Subcutaneous adipose tissue (tissue), 4 donors: ENCODE data around the gene SELENOP. TPM values are rescaled to one million over a fixed set of nuclear protein-coding genes. Genes with fewer than 3 reads are reported as not detected.

ENCODE experiments used
- total RNA-seq, 4 donors: library from RNA; depleted of rRNA; stranded (reverse); fragments of >200 nt; gene quantifications; one replicate each; pipeline ENCODE4 v1.1.0, GENCODE V29; 2016
- TF ChIP-seq, protein P1 (sequence below): fragments of 450-650 bp; IDR thresholded peaks from one replicate; pipeline ENCODE4 v1.5.1; 2016; ENCODE audit warnings: low read depth, mild to moderate bottlenecking, control low read depth, antibody characterized with exemption, moderate library complexity

SELENOP gene
- total RNA-seq, 4 donors from 2014 or later, result 602 to 1,986 (median 1,436) TPM

- TF ChIP-seq, protein P1, sequence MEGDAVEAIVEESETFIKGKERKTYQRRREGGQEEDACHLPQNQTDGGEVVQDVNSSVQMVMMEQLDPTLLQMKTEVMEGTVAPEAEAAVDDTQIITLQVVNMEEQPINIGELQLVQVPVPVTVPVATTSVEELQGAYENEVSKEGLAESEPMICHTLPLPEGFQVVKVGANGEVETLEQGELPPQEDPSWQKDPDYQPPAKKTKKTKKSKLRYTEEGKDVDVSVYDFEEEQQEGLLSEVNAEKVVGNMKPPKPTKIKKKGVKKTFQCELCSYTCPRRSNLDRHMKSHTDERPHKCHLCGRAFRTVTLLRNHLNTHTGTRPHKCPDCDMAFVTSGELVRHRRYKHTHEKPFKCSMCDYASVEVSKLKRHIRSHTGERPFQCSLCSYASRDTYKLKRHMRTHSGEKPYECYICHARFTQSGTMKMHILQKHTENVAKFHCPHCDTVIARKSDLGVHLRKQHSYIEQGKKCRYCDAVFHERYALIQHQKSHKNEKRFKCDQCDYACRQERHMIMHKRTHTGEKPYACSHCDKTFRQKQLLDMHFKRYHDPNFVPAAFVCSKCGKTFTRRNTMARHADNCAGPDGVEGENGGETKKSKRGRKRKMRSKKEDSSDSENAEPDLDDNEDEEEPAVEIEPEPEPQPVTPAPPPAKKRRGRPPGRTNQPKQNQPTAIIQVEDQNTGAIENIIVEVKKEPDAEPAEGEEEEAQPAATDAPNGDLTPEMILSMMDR, result no peak
Measured at GRCh38 chr5:42837601-42838000, 25.9 kb upstream of the SELENOP start.

DNA sequence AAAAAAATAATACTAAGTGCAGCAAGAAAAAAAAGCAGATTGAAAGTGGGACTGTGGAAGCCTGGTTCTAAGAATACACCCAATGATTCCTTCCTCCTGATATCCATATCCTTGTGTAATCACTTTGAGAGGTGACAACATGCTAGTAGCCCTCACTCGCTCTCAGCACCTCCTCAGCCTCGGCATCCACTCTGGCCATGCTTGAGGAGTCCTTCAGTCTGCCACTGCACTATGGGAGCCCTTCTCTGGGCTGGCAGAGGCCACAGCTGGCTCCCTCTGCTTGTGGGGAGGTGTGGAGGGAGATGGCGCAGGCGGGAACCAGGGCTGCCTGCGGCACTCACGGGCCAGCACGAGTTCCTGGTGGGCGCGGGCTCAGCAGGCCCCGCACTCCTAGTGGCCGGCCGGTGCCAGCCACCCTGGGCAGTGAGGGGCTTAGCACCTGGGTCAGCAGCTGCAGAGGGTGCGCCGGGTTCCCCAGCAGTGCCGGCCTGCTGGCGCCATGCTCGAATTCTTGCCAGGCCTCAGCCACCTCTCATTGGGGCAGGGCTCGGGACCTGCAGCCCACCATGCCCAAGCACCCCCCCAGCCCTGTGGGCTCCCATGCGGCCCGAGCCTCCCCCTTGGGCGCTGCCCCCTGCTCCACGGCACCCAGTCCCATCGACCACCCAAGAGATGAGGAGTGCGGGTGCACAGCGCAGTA is 24.5 kb upstream of the SELENOP start:
- TF ChIP-seq, protein P1, result no peak

- TF ChIP-seq, protein P1, result no peak
Measured at GRCh38 chr5:42832060-42832459, 20.4 kb upstream of the SELENOP start.

- TF ChIP-seq, protein P1, result no peak
Measured at GRCh38 chr5:42830924-42831323, 19.2 kb upstream of the SELENOP start.

- TF ChIP-seq, protein P1, result no peak
Measured at GRCh38 chr5:42828671-42829070, 17.0 kb upstream of the SELENOP start.

GRCh38 chr5:42826757-42827515 is 15.2 kb upstream of the SELENOP start:
- TF ChIP-seq, protein P1, result no peak

DNA sequence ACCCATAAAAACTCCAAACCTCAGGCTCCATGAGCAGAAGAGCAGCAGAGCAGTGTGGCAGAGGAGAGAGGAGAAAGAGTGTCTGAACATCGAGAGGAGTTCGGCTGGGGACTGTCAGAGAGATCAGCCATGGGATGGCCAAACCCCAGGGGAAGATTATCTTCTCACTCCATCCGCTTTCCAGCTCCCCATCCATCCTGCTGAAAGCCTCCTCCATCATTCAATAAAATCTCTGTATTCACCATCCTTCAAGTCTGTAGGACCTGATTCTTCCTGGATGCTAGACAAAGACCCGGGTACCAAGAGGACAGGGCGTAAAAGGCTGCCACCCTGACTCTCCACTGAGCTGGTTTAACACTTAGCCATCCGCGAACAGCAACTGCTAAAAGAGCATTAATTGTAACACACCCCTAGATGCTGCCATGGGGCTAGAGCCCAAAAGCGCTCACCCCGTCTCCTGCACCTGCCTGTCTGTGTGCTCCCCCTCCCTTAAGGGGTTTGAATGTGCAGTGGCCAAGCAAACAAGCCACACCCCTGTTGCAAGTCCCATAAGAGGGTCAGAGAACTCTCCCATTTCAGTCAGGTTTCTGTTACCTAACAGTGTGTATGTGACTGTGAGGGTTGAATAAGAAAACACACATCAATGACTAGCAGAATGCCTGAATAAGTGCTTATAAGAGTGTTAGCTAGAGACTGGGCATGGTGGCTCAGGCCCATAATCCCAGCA is 13.9 kb upstream of the SELENOP start:
- TF ChIP-seq, protein P1, result no peak
